Immature natural killer cell (primary cell): ENCODE results near the gene LRRC4C. TPM values are rescaled to one million over a fixed set of nuclear protein-coding genes. Genes with fewer than 3 reads are reported as not detected.
"Not testable (repeated sequence)": the region's sequence is repeated elsewhere in the genome, so short reads cannot be mapped to it uniquely, and the experiment has no call there.

Experiments used
- DNase-seq, 3 donors: peaks; one replicate each; pipeline ENCODE4 v3.0.0; 2022; ENCODE audit warnings: mixed read lengths in 1 of 3
- H3K27ac Mint-ChIP-seq, 6 donors: one replicate each; pipeline ENCODE4 v1.8.0; 2020; ENCODE audit warnings: mixed read lengths in 6 of 6, mild to moderate bottlenecking in 5 of 6, inconsistent platforms in 4 of 6, moderate library complexity in 3 of 6
- H3K27me3 Mint-ChIP-seq, 3 donors: one replicate each; pipeline ENCODE4 v1.8.0; 2020 to 2021; ENCODE audit warnings: low read depth in 3 of 3, mild to moderate bottlenecking in 3 of 3, mixed read lengths in 3 of 3, moderate library complexity in 3 of 3, inconsistent platforms in 1 of 3
- H3K36me3 Mint-ChIP-seq, 3 donors: one replicate each; pipeline ENCODE4 v1.8.0; 2020; ENCODE audit warnings: mixed read lengths in 3 of 3, inconsistent platforms in 2 of 3, mild to moderate bottlenecking in 2 of 3
- H3K4me1 Mint-ChIP-seq, 2 donors: one replicate each; pipeline ENCODE4 v1.8.0; 2020; ENCODE audit warnings: inconsistent platforms in 2 of 2, mild to moderate bottlenecking in 2 of 2, mixed read lengths in 2 of 2, moderate library complexity in 1 of 2
- H3K4me3 Mint-ChIP-seq, 5 donors: one replicate each; pipeline ENCODE4 v1.8.0; 2020; ENCODE audit warnings: mild to moderate bottlenecking in 5 of 5, mixed read lengths in 5 of 5, inconsistent platforms in 3 of 5, moderate library complexity in 3 of 5
- H3K9me3 Mint-ChIP-seq, 6 donors: one replicate each; pipeline ENCODE4 v1.8.0; 2020; ENCODE audit warnings: mild to moderate bottlenecking in 6 of 6, mixed read lengths in 6 of 6, inconsistent platforms in 4 of 6, moderate library complexity in 3 of 6
- polyA plus RNA-seq, 3 donors: library from polyadenylated mRNA; unstranded; fragments of 300-500 nt; fragmentation: Illumina TruSeq; gene quantifications; one replicate each; pipeline ENCODE4 v1.2.3, GENCODE V29; 2021

Gene LRRC4C
- polyA plus RNA-seq, 3 donors from 2014 or later, result not detected

- peaks cover 0 to 4% (median 0%) of the 10 kb centered on the region in 3 donors for H3K36me3 Mint-ChIP-seq
- peaks cover 8 to 51% (median 24%) of the 10 kb centered on the region in 6 donors for H3K9me3 Mint-ChIP-seq
- no peak for DNase-seq
- H3K27me3 Mint-ChIP-seq, result peaks cover 0 to 2% (median 2%) of the 10 kb centered on the region in 3 donors
- H3K4me1 Mint-ChIP-seq, result no peaks in the 10 kb centered on the region
- H3K27ac Mint-ChIP-seq, result no peak overlapping the region
- H3K4me3 Mint-ChIP-seq, result no peak overlapping the region
These were observed 507.0 kb downstream of the LRRC4C start for GRCh38 chr11:40952479-40952878.

- Mint-ChIP-seq H3K27me3 (no peaks in the 10 kb centered on the region), H3K36me3 (peaks cover 0 to 4% (median 0%) of the 10 kb centered on the region in 3 donors), H3K9me3 (peaks cover 8 to 43% (median 22%) of the 10 kb centered on the region in 6 donors), H3K4me3 (no peak overlapping the region), H3K4me1 (no peaks in the 10 kb centered on the region), H3K27ac (no peak overlapping the region)
- DNase-seq, result no peak
These were observed 521.5 kb downstream of the LRRC4C start for GRCh38 chr11:40938002-40938401.

GRCh38 chr11:40924915-40925314, 534.5 kb downstream of the LRRC4C start:
- DNase-seq, result no peak
- Mint-ChIP-seq H3K27ac (no peak overlapping the region), H3K36me3 (no peaks in the 10 kb centered on the region), H3K4me3 (no peak overlapping the region), H3K4me1 (no peaks in the 10 kb centered on the region), H3K27me3 (no peaks in the 10 kb centered on the region), H3K9me3 (peaks cover 5 to 40% (median 19%) of the 10 kb centered on the region in 6 donors)

- Mint-ChIP-seq H3K4me3 (no peak overlapping the region), H3K27ac (no peak overlapping the region), H3K27me3 (no peaks in the 10 kb centered on the region), H3K4me1 (no peaks in the 10 kb centered on the region), H3K36me3 (no peaks in the 10 kb centered on the region), H3K9me3 (peaks cover 5 to 43% (median 22%) of the 10 kb centered on the region in 6 donors)
- no peak for DNase-seq
These were observed 538.2 kb downstream of the LRRC4C start for GRCh38 chr11:40921246-40921645.

- not testable (repeated sequence) for H3K36me3 Mint-ChIP-seq, DNase-seq, H3K4me1 Mint-ChIP-seq, H3K4me3 Mint-ChIP-seq, H3K27ac Mint-ChIP-seq, H3K27me3 Mint-ChIP-seq
- H3K9me3 Mint-ChIP-seq, result peaks cover 5 to 54% (median 28%) of the 10 kb centered on the region in 6 donors
These were observed 548.7 kb downstream of the LRRC4C start for GRCh38 chr11:40910774-40911173.

- DNase-seq, result no peak
- Mint-ChIP-seq H3K36me3 (peaks cover 0 to 3% (median 0%) of the 10 kb centered on the region in 3 donors), H3K9me3 (peaks cover 18 to 50% (median 31%) of the 10 kb centered on the region in 6 donors), H3K4me3 (no peak overlapping the region), H3K4me1 (no peaks in the 10 kb centered on the region), H3K27me3 (peaks cover 0 to 3% (median 0%) of the 10 kb centered on the region in 3 donors), H3K27ac (no peak overlapping the region)
These were observed 565.0 kb downstream of the LRRC4C start for GRCh38 chr11:40894501-40894900.

- peaks cover 0 to 3% (median under 1%) of the 10 kb centered on the region in 3 donors for H3K36me3 Mint-ChIP-seq
- DNase-seq, result no peak
- no peak overlapping the region for H3K4me3 Mint-ChIP-seq
- H3K27ac Mint-ChIP-seq, result no peak overlapping the region
- H3K9me3 Mint-ChIP-seq, result peaks cover 11 to 39% (median 15%) of the 10 kb centered on the region in 6 donors
- no peaks in the 10 kb centered on the region for H3K4me1 Mint-ChIP-seq
- H3K27me3 Mint-ChIP-seq, result no peaks in the 10 kb centered on the region
These were observed 574.0 kb downstream of the LRRC4C start for GRCh38 chr11:40885250-40885954.

- Mint-ChIP-seq H3K4me1 (no peaks in the 10 kb centered on the region), H3K36me3 (peaks cover 0 to 3% (median 0%) of the 10 kb centered on the region in 3 donors), H3K4me3 (no peak overlapping the region), H3K27ac (no peak overlapping the region), H3K27me3 (peaks cover 0 to 1% (median 0%) of the 10 kb centered on the region in 3 donors), H3K9me3 (peaks cover 9 to 53% (median 18%) of the 10 kb centered on the region in 6 donors)
- no peak for DNase-seq
These were observed 577.2 kb downstream of the LRRC4C start for GRCh38 chr11:40882301-40882700.

GRCh38 chr11:40879911-40880310, 579.5 kb downstream of the LRRC4C start:
- Mint-ChIP-seq H3K27ac (no peak overlapping the region), H3K27me3 (peaks cover 0 to 1% (median 0%) of the 10 kb centered on the region in 3 donors), H3K4me3 (no peak overlapping the region), H3K9me3 (peaks cover 14 to 50% (median 26%) of the 10 kb centered on the region in 6 donors), H3K36me3 (peaks cover 0 to 3% (median 0%) of the 10 kb centered on the region in 3 donors), H3K4me1 (no peaks in the 10 kb centered on the region)
- no peak for DNase-seq

- H3K27ac Mint-ChIP-seq, result no peak overlapping the region
- DNase-seq, result no peak
- H3K4me3 Mint-ChIP-seq, result no peak overlapping the region
- peaks cover 9 to 37% (median 31%) of the 10 kb centered on the region in 6 donors for H3K9me3 Mint-ChIP-seq
- H3K4me1 Mint-ChIP-seq, result no peaks in the 10 kb centered on the region
- peaks cover 0 to 1% (median 0%) of the 10 kb centered on the region in 3 donors for H3K27me3 Mint-ChIP-seq
- peaks cover 0 to 1% (median 0%) of the 10 kb centered on the region in 3 donors for H3K36me3 Mint-ChIP-seq
These were observed 581.5 kb downstream of the LRRC4C start for GRCh38 chr11:40877981-40878380.

- Mint-ChIP-seq H3K27me3 (peaks cover 0 to 1% (median 0%) of the 10 kb centered on the region in 3 donors), H3K36me3 (no peaks in the 10 kb centered on the region), H3K27ac (no peak overlapping the region), H3K9me3 (peaks cover 7 to 35% (median 28%) of the 10 kb centered on the region in 6 donors), H3K4me3 (no peak overlapping the region), H3K4me1 (no peaks in the 10 kb centered on the region)
- no peak for DNase-seq
These were observed 582.2 kb downstream of the LRRC4C start for GRCh38 chr11:40877256-40877655.

GRCh38 chr11:40867991-40868632, 591.3 kb downstream of the LRRC4C start:
- Mint-ChIP-seq H3K9me3 (peaks cover 6 to 64% (median 33%) of the 10 kb centered on the region in 6 donors), H3K4me1 (no peaks in the 10 kb centered on the region), H3K36me3 (peaks cover 0 to 3% (median 3%) of the 10 kb centered on the region in 3 donors), H3K27me3 (peaks cover 0 to 3% (median 0%) of the 10 kb centered on the region in 3 donors), H3K4me3 (no peak overlapping the region), H3K27ac (no peak overlapping the region)
- DNase-seq, result no peak

GRCh38 chr11:40857754-40858153, 601.7 kb downstream of the LRRC4C start:
- not testable (repeated sequence) for H3K4me3 Mint-ChIP-seq, H3K27me3 Mint-ChIP-seq, H3K27ac Mint-ChIP-seq, H3K4me1 Mint-ChIP-seq, H3K36me3 Mint-ChIP-seq, DNase-seq
- H3K9me3 Mint-ChIP-seq, result peaks cover 5 to 35% (median 20%) of the 10 kb centered on the region in 6 donors

- Mint-ChIP-seq H3K4me3 (no peak overlapping the region), H3K27ac (no peak overlapping the region), H3K36me3 (peaks cover 0 to 6% (median 0%) of the 10 kb centered on the region in 3 donors), H3K27me3 (no peaks in the 10 kb centered on the region), H3K9me3 (peaks cover 8 to 54% (median 35%) of the 10 kb centered on the region in 6 donors), H3K4me1 (no peaks in the 10 kb centered on the region)
- DNase-seq, result no peak
These were observed 616.6 kb downstream of the LRRC4C start for GRCh38 chr11:40842750-40843339.
